Central memory CD4-positive, alpha-beta T cell (primary cell): ENCODE measurements around the gene IL5RA.

ENCODE experiments used
- DNase-seq: peaks from one replicate; pipeline ENCODE4 v3.0.0; 2022

IL5RA gene

DNA sequence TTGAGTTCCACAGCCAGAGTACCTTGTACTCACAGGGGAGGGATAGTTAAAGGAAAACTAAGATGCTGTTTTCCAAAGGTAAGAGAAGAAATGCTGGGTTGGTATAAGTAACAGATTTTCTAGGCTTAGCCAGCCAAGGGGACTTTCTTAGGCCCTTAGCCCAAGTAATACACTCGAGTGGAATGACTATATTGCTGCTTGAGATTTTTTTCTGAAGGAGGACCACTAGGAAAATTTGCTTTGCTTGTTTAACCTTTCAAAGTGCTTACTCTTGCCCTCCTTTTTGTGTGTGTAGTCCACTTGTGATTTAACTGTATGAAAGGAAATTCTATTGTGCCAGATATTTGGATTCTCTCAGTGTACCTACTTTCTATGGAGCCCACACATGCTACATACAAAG is 50.5 kb downstream of the IL5RA start:
- no peak for DNase-seq

DNA sequence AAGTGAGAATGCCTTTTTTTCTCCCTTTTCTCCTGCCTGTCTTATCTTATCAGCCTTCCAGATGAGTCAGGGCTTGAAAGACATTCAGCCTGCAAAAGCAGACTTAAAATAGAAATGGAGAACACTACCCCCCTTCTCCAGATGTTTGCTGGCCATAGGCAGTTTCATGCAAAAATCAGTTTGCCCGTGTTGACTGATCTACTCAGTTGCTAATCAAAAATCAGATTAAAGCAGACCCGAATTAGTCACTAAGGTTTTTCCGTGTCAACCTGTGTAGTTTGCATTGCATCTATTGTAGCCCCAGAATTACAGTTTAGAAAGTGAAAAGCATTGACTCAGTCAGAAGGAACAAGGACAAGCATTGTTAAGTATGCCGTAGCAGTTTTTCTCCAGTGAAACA is 56.2 kb downstream of the IL5RA start:
- DNase-seq: no peak

DNA sequence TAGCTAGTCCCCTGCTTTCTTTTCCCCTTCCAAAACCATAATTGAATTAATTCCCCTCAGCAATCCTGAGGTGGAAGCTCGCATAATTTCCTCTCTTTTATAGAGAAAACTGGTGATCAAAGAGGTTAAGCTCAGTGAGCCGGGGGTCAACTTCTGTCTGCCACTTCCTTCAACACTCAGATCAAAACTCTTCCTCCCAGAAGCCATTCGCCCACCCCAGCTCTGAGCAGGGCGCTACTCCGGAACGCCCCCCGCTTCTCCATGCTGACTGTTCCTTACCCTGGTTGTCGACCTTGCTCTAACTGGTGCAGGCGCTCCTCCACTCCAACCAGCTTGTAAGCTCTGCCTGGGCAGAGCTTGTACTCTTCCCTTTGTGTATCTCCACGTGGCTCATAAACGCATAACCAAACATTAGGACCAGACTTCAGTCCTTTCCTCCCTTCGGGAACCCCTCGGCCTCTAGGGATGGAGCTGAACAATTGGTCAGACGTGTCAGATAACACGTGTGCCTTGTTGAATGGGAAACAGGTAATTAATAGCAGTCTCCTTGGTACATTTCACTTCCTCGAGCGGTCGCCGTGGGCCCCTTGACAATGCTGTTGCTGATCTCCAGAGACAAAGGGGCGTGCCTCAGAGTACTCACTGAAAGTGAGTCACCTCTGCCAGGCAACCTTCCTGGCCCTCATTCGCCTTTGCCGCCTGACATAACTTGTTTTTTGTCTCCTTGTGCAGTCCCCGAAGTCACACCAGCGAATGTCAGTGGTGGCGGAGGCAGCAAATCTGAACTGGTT is 71.8 kb downstream of the IL5RA start:
- DNase-seq: no peak

DNA sequence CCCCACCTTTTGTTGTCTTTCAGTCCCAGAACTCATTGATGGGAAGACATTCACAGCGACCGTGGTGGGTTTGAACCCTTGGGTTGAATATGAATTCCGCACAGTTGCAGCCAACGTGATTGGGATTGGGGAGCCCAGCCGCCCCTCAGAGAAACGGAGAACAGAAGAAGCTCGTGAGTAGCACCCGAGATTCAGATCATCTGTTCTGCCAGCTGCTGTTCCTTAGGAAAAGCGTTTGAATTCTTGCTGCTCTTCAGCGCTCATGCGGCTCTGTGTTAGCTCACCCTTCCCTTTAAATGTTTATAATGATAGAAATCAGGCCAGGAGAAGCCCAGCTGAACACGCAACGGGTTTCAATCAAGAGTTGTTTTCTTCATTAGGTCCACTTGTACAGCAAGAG is 73.0 kb downstream of the IL5RA start:
- no peak for DNase-seq

DNA sequence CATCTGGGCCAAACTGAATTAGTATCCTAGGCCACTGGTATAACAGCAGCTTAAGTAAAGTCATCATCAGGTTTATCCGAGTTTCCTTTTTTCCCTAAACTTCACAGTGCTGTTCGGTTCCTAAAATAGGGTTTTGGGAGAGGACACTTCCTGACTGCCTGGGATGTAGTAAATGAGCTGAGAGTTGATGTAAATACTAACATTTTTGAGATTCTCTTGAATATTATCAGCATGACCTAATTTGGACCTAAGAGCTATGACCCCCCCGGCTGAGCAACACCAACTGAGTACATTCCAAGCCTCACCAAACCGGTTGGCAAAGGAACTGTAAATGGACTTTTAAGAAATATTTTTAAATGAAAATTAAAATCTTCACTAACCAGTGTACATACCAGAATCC is 78.8 kb downstream of the IL5RA start:
- no peak for DNase-seq

DNA sequence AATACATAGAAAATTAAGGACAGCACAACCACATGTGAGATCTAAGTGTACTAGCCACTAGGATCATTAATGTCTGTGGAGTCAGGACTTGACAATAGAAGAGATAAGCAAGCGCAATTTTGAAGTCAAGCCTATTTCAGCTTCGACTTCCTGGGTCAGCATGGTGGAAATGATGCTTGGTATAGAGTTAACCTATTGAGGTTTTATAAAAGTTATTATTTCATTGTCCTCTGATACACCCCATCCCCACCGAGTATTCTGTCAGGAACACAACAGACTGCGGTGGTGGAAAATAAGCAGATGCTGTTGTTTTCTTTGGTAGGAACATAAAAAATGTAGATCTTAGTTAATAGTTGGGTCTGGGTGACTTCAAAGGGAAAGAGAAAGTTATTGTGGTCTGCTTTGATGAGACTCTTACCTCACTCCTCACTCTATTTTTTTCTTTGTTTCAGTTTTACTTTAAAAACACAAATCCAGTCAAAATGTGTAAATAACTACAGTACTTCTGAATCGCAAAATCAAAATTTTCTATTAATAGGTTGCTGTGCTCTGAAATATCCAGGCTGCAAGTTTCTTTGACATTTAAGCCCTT is 82.1 kb downstream of the IL5RA start:
- DNase-seq: peak; percentile 45

DNA sequence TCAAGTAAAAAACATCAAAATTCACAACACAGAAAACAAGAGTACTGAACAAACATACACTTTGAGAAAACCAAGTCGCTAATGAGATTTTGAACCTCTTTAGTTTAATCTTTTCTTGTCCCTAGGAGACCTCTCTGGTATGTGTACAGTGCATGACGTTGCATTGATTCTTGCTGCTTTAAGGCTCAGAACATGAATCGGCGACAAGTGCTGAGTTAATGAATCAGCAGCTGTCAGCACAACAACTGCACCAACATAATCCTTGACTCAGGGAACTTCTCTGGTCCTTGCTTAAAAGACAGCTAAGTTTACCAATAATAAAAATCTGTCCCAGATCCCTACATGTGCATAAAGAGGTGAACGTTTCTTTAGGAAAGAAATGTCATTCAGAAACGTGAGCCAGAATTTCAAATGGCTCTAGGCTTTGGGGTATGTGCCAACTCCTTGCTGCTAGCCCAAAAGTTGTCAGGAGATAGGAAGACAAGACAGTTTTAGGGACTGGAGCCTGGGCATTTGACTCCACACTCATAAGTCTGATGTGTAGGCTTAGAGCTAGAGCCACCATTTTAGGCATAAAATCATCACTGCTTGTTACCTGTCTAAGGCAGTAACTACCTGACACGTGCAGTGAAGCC is 86.9 kb downstream of the IL5RA start:
- DNase-seq: no peak

DNA sequence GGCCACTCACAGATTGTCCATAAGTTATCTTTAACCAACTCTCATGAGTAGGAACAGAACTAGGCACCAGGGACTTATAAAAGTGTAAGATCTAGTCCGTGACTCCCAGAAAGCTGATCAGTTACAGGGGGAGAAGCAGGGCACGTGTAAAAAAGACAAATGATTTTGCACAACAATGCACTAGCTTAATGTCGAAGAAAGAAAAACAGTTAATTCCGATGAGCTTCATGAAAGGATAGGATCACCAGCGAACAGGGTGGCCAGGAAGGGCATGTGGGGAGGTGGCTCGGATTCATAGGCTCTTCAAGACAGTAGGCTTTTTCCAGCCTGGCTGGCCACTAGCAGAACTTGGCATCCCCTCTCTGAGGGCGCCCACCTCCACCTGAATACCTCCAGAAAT is 90.0 kb downstream of the IL5RA start:
- DNase-seq: no peak
